GM12892 (cell line): ENCODE data around the gene BAIAP3.

Source experiments
- POLR2A ChIP-seq: IDR thresholded peaks from 2 replicates; pipeline ENCODE4 v1.6.1; 2011; ENCODE audit warnings: low read depth, low read length, control low read depth
- POLR2AphosphoS5 ChIP-seq: IDR thresholded peaks from 2 replicates; pipeline ENCODE4 v1.6.1; 2011; ENCODE audit warnings: low read depth, low read length, control low read depth
- TAF1 ChIP-seq: IDR thresholded peaks from 2 replicates; pipeline ENCODE4 v1.6.1; 2011; ENCODE audit warnings: low read depth, mild to moderate bottlenecking, control low read depth, low read length, borderline replicate concordance

GRCh38 chr16:1390239-1390779 is 56.9 kb downstream of the BAIAP3 start:
- TF ChIP-seq POLR2A (no peak), POLR2AphosphoS5 (no peak), TAF1 (no peak)
